H4 (cell line): Measurements from ENCODE around the gene OSBPL2. TPM values are rescaled to one million over a fixed set of nuclear protein-coding genes. Genes with fewer than 3 reads are reported as not detected.

Experiments used
- DNase-seq: peaks from one replicate; pipeline ENCODE4 v3.0.0-alpha.2; 2015; ENCODE audit warnings: low spot score
- total RNA-seq: library from RNA; depleted of rRNA; stranded (reverse); fragments of >200 nt; shearing (Covaris generic); gene quantifications from 2 replicates; pipeline ENCODE4 v1.2.3, GENCODE V29; 2014

Gene OSBPL2
- total RNA-seq, 1 experiment from 2014 or later: 12.5 TPM

- DNase-seq: no peak
These were observed 4.0 kb upstream of the OSBPL2 start for GRCh38 chr20:62234339-62234738.

- no peak for DNase-seq
These were observed 3.1 kb upstream of the OSBPL2 start for GRCh38 chr20:62235001-62235776.

GRCh38 chr20:62235777-62236157, 2.6 kb upstream of the OSBPL2 start:
- no peak for DNase-seq

GRCh38 chr20:62236200-62236599, 2.1 kb upstream of the OSBPL2 start:
- no peak for DNase-seq

GRCh38 chr20:62236766-62237513, 1.4 kb upstream of the OSBPL2 start:
- DNase-seq: no peak

- DNase-seq: no peak
These were observed 864 bp upstream of the OSBPL2 start for GRCh38 chr20:62237514-62237800.

- DNase-seq: no peak
These were observed 402 bp downstream of the OSBPL2 start for GRCh38 chr20:62238569-62239277.

GRCh38 chr20:62239278-62239879, 1.1 kb downstream of the OSBPL2 start:
- DNase-seq: no peak

GRCh38 chr20:62240020-62240685, 1.8 kb downstream of the OSBPL2 start:
- no peak for DNase-seq

GRCh38 chr20:62241506-62241905, 3.2 kb downstream of the OSBPL2 start:
- DNase-seq: no peak

GRCh38 chr20:62242176-62242575, 3.9 kb downstream of the OSBPL2 start:
- no peak for DNase-seq

- no peak for DNase-seq
These were observed 4.8 kb downstream of the OSBPL2 start for GRCh38 chr20:62243106-62243505.

- DNase-seq: no peak
These were observed 5.7 kb downstream of the OSBPL2 start for GRCh38 chr20:62243906-62244515.

GRCh38 chr20:62244644-62245108, 6.4 kb downstream of the OSBPL2 start:
- no peak for DNase-seq

- no peak for DNase-seq
These were observed 7.6 kb downstream of the OSBPL2 start for GRCh38 chr20:62245911-62246280.

- no peak for DNase-seq
These were observed 8.1 kb downstream of the OSBPL2 start for GRCh38 chr20:62246431-62246830.

GRCh38 chr20:62246872-62247652, 8.7 kb downstream of the OSBPL2 start:
- no peak for DNase-seq

- no peak for DNase-seq
These were observed 10.7 kb downstream of the OSBPL2 start for GRCh38 chr20:62248890-62249560.

GRCh38 chr20:62252342-62252966, 14.1 kb downstream of the OSBPL2 start:
- DNase-seq: no peak

GRCh38 chr20:62253398-62253797, 15.1 kb downstream of the OSBPL2 start:
- no peak for DNase-seq
